HG02970 (cell line): ENCODE results near the gene BICRAL.

ENCODE experiments used
- ATAC-seq: cut with Tn5 transposase; IDR thresholded peaks from one replicate; pipeline ENCODE4 v1.9.1; 2021; ENCODE audit warnings: mild to moderate bottlenecking, moderate library complexity, moderate number of reproducible peaks; ENCODE audit not compliant: unreplicated experiment, low FRiP score

The BICRAL gene

DNA sequence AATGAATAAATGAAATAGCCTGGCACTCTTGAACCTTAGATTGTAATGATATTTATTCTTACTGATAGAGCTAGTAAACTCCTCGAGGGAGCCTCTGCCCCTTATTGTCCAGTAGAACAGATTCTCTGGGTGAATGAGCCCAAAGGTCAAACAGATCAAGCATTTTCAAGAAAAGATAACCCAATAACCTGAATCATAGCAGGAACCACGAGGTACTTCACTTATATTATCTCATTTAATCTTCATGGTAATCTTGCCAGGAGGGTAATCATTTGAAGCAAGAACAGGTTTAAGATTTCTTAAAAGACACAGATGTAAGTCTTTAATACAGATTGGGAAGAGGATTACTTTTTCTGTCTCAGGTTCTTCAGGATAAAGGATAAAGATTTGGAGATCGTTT is 18.9 kb upstream of the BICRAL start:
- no peak for ATAC-seq

DNA sequence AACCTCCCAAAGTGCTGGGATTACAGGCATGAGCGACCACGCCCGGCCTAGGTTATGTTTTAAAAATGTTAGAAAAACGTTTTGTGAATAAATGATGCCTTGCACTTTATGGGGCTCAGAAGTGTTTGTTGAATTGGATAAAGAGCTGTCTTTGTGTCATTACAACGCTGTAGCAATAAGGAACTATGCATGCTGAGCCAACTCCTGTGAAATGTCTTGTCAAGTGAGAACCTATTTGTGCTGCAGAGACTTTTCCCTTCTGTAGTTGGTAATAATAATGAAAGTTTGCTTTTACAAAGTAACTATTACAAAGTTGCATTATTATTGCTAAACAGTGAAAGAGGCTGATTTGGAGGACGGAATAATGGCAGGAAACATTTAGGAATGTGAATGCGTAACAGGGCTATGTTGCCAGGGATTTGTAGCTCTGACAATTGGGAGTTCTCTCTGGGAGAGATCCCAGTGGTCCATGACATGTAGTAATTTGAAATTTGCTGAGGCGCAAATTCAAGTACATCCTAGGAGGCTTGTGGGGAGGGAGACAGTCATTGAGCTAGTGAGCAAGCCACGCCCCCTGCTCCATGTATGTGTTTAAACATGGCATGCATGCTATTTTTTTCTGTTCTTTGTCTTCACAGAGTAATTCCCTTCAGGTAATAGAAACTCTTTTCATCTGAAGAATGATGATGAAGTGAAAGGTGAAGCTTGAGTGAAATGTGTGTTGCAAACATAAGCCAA is 16.8 kb upstream of the BICRAL start:
- ATAC-seq, result no peak

DNA sequence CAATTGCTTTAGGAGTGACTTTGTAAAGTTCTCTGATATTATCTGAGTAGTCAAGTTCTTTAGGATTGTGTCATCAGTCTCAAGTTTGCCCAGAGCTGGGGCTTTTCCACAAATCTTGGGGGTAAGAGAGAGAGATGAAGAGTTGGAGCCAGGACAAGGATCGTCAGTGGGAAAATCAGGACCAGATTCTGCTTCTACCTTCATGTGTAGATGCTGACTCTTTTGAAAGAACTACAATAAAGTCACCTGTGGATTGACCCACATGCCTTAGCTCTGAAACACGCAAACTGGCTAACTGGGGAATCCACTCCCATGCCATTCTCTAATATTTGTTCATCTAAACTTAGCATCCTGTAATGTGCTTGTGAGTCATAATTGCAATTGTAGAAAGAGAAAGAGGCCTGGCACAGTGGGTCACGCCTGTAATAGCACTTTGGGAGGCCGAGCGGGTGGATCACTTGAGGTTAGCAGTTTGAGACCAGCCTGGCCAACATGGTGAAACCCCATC is 15.6 kb upstream of the BICRAL start:
- no peak for ATAC-seq

GRCh38 chr6:42769051-42769450 is 12.8 kb upstream of the BICRAL start:
- no peak for ATAC-seq

GRCh38 chr6:42769836-42770235 is 12.0 kb upstream of the BICRAL start:
- no peak for ATAC-seq

DNA sequence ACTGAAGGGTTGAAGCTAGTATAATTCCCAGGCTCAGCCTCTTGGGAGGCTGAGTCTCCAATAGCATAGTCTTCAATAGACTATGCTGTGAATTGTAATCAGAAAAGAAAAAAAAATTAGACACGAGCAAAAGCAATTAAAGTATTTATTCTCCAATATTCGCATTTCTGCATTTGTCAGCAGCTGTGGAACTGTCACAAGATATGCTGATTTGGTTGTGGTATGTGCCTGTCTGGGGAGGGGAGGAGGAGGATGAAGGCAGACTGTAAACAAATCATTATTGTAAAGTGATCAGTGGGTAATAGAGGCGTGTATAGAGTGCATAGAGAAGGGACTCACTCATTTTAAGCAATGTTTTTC is 10.1 kb upstream of the BICRAL start:
- ATAC-seq, result no peak

GRCh38 chr6:42774201-42774600 is 7.7 kb upstream of the BICRAL start:
- ATAC-seq, result no peak

- ATAC-seq, result peak; percentile 41
These were observed 6.9 kb upstream of the BICRAL start for GRCh38 chr6:42774821-42775487.

DNA sequence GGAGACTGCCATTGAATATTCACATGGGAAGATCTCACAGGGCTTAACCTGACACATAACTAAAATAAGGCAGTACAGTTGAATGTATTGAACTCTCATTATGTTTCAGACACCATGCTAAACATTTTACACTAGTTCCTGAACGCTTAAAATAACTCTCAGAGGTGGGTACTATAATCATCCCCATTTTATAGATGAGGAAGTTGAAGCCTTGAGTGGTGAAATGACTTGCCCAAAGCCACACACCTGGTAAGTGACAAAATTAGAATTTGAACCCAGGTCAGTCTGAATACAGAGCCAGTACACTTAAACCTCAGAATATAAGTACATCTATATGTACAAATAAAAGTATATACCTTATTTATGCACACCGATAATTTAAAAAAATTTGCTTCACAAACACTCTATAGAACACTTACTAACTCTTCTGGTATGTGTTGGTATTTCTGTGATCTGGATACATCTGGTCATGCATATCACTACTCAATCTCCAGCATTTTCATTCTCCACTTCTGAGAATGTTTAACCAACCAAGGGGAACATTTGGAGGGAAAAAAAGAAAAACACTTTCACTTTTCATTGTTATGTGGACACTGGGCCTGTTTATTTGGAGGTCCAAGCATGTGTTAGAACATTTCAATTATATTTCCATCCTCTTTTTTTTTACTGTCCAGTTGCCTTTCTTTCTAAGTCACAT is 4.6 kb upstream of the BICRAL start:
- ATAC-seq, result no peak

GRCh38 chr6:42778122-42778521 is 3.7 kb upstream of the BICRAL start:
- no peak for ATAC-seq

DNA sequence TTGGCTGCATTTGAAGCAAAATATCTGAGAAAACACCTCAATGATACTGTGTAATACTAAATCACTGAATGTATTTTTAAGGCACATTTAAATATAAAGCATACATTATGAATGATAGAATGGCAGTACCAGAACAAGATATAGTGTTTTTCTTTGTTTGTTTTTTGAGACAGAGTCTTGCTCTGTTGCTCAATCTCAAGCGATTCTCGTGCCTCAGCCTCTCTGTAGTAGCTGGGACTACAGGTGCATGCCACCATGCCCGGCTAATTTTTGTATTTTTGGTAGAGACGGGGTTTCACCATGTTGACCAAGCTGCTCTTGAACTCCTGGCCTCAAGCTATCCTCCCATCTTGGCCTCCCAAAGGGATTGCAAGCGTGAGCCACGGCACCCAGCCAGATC is 2.3 kb upstream of the BICRAL start:
- no peak for ATAC-seq

DNA sequence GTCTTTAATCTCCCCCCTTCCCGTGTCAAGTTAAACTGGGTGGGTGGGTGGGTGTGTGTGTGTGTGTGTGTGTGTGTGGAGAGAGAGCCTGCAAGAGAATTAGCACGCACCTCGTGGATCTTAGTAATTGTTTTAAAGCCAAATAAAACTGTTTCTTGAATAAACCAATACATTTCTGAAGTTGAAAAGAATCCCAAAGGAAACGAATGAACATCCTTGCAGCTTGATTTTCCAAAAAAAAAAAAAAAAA is 381 bp upstream of the BICRAL start:
- no peak for ATAC-seq

GRCh38 chr6:42782689-42783176 is 881 bp downstream of the BICRAL start:
- ATAC-seq, result peak; percentile 22

DNA sequence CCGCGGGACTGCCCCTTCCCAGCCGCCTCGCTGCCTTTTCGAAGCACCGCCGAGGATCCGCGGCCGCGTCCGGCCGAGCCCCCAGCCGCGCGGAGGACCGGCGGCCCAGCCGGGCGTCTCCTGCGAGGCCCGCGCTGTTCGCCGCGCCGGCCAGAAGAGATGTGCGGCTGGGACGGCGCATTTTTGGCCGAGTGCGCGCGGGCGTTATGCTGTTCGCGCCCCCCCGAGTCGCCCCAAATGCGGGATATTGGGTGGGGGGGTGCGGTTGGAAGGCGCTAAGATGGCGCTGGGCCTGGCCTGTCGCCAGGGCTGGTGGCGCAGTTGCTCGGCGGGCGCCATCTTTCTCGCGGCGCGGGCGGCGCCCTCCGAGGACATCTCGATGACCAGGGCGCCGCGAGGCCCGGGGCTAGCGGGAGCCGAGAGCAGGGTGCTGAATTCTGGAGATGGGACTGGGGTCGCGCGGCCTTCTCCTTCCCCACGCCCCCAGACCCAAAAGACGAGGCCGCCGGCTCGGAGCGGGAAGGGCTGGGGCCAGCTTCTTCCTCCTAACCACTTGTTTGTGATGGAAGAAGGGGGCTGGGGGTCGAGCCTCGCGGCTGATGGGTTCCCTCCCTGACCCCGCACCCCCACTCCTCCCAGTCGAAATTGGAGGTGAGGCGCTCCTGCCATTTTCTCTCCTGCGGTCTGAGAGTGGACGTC is 1.5 kb downstream of the BICRAL start:
- peak; percentile 41 for ATAC-seq

DNA sequence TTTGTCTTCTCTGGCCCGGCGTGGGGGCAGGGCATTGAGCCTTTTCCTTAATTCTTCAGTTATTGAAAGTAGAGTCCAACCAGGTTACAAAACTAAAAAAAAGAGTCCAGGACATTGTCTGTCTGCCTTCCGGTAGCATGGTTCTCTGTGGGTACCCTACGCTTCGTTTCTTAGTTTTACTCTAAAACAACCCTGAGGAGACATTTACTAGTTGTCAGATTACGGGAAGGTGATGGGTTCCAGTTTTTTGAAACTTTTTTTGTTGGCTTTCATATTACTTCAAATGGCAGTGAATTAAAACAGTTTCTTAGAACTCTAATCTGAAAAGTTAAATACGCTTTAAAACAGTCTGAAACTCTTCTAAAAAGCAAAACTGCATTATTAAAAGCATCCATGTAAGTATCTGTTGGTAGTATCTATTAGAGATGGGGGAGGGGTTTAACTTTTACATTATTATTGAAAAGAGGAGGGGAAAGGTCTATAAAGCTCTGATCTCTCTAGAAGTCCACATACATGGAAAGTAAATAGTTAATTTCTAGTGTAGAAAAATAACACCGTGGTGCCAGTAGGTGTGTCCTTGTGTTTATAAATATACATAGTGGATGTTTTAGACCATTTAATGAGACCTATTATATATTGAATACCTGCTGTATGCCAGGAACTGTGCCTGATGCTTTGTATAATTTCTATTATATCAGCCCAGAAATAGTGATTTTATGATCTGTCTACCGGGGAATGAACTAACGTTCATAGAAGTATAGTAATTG is 2.2 kb downstream of the BICRAL start:
- no peak for ATAC-seq

DNA sequence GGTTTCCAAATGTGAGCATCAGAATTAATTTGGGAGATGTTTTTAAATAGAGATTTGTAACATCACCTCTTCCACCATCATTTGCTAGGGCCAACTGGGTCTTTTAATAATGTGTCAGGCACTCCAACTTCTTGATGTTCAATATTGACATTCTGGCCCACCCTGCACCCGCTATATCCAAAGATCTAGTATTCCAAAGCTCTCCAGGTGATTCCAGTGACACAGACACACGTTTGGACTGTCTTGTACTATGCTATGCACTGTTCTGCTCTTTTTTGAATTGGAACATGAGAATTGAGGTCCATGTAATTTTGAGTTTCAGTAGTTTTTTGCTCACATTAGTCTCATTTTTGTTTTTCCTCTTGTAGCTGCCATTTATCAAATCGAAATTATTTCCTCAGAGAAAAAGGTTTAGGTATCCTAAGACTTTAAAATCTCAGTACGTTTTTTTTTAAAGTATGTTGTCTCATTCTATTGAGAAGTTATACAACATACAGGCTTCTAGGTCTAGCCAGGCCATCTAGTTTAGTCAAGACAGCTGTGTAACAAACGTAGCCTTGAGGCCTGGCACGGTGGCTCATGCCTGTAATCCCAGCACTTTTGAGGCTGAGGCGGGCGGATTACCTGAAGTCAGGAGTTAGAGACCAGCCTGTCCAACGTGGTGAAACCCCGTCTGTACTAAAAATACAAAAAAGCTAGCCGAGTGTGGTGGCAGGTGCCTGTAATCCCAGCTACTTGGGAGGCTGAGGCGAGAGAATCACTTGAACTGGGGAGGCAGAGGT is 3.1 kb downstream of the BICRAL start:
- no peak for ATAC-seq

DNA sequence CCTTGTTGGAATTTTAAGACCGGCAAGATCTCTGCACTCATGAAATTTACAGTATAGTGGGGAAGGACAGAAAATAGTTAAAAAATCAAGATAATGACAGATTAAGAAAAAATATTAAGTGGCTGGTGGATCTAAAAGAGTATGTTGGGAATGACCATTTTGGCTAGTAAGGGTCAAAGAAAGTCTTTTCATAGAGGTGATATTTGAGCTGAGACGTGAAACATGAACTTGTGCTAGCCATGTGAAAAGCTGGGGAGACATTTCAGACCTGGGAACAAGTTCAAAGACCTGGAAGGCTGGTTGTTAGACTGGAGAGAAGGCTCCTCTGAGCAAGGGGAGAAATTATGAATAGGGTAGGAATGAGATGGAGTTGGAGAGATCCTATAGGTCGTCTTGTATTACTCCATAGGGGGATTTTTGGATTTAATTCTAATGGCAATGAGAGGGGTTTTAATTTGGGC is 4.7 kb downstream of the BICRAL start:
- ATAC-seq, result no peak

DNA sequence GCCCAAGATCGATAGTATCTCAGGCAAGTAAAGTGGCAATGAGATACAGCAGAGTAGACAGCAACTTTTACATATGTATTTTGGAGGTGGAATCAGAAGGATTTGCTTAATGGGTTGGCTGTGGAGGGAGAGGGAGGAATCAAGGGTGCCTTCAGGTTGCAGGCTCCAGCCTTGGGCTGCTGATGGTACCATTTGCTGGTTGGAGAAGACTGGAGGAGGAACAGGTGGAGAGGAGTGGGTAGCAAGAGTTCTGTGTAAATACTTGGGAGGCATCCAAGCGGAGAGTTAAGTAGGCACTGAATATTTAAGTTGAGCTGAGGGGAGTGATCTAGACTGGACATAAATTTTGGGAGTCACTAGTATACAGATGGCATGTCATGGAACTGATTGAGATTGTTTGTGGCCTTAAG is 5.2 kb downstream of the BICRAL start:
- ATAC-seq, result no peak

GRCh38 chr6:42788671-42789070 is 6.8 kb downstream of the BICRAL start:
- no peak for ATAC-seq
